ENCODE results near the gene HES3.

GRCh38 chr1:6258675-6259074, 14.7 kb downstream of the HES3 start:
- no peak for TF ChIP-seq CTCF (IDR thresholded peaks at IDR 0.05 in 4 of 5, conservative IDR thresholded peaks at IDR 0.05 in 1 of 5)
- no peak for TF ChIP-seq POLR2A (IDR thresholded peaks at IDR 0.05)
